Hepatic stellate cell (primary cell): ENCODE data around the gene DAZ4.
"Not testable (repeated sequence)": the region's sequence is repeated elsewhere in the genome, so short reads cannot be mapped to it uniquely, and the experiment has no call there.

Experiments used
- DNase-seq: peaks from one replicate; pipeline ENCODE4 v3.0.0; 2011; ENCODE audit warnings: low spot score

Gene DAZ4

GRCh38 chrY:24833619-24834018 is at the start of gene DAZ4:
Gene DAZ4 (plus strand): TSS chrY:24833919. CDS start chrY:24834127, 208 bp downstream.
- DNase-seq = not testable (repeated sequence)

- DNase-seq = not testable (repeated sequence)
Measured at GRCh38 chrY:24813293-24813692, 20.4 kb upstream of the DAZ4 start, which contains the start of gene DAZ3. Gene DAZ3 (minus strand): TSS chrY:24813393. CDS start chrY:24813185, 208 bp downstream.

GRCh38 chrY:24821836-24822235 is 11.9 kb upstream of the DAZ4 start:
- DNase-seq = not testable (repeated sequence)

- DNase-seq = not testable (repeated sequence)
Measured at GRCh38 chrY:24824184-24824879, 9.4 kb upstream of the DAZ4 start.

GRCh38 chrY:24825069-24825468 is 8.7 kb upstream of the DAZ4 start:
- not testable (repeated sequence) for DNase-seq
